ENCODE measurements around the gene STAT5A. TPM values are rescaled to one million over a fixed set of nuclear protein-coding genes. Genes with fewer than 3 reads are reported as not detected.
A peak's percentile ranks its signal among the peaks of the same experiment; 100 is the strongest.

Gene STAT5A
- total RNA-seq, 1 experiment from 2014 or later: 3.1 TPM

- no peak for DNase-seq
- BruUV-seq (replicated peaks): no TSS peak
- Mint-ChIP-seq H3K27me3 (ENCODE audit: unreplicated experiment) (peaks cover 31% of the 10 kb centered on the region), H3K27ac (ENCODE audit: unreplicated experiment) (no peak overlapping the region), H3K4me3 (ENCODE audit: low read depth, unreplicated experiment) (peak overlapping the region; percentile 23), H3K9me3 (ENCODE audit: low read depth, unreplicated experiment) (no peaks in the 10 kb centered on the region), H3K4me1 (ENCODE audit: low read depth, unreplicated experiment) (no peaks in the 10 kb centered on the region), H3K36me3 (ENCODE audit: insufficient read depth, unreplicated experiment) (peaks cover 8% of the 10 kb centered on the region)
- no peak for TF ChIP-seq CTCF (IDR thresholded peaks at IDR 0.05; ENCODE audit: unreplicated experiment)
- CTCF ChIA-PET: no interaction called here
- intact Hi-C loops (cut with micrococcal nuclease; ENCODE audit: unreplicated experiment): no loop called here
Observed at GRCh38 chr17:42289611-42290181, 1.4 kb downstream of the STAT5A start.

GRCh38 chr17:42290577-42290976 lies 2.3 kb downstream of the STAT5A start:
- intact Hi-C loops (cut with micrococcal nuclease; ENCODE audit: unreplicated experiment): no loop called here
- Mint-ChIP-seq H3K27ac (ENCODE audit: unreplicated experiment) (no peak overlapping the region), H3K36me3 (ENCODE audit: insufficient read depth, unreplicated experiment) (peaks cover 8% of the 10 kb centered on the region), H3K27me3 (ENCODE audit: unreplicated experiment) (peaks cover 40% of the 10 kb centered on the region), H3K4me1 (ENCODE audit: low read depth, unreplicated experiment) (no peaks in the 10 kb centered on the region), H3K4me3 (ENCODE audit: low read depth, unreplicated experiment) (no peak overlapping the region), H3K9me3 (ENCODE audit: low read depth, unreplicated experiment) (no peaks in the 10 kb centered on the region)
- CTCF ChIA-PET: no interaction called here
- no TSS peak for BruUV-seq (replicated peaks)
- DNase-seq: no peak
- no peak for TF ChIP-seq CTCF (IDR thresholded peaks at IDR 0.05; ENCODE audit: unreplicated experiment)

- no TSS peak for BruUV-seq (replicated peaks)
- Mint-ChIP-seq H3K4me1 (ENCODE audit: low read depth, unreplicated experiment) (no peaks in the 10 kb centered on the region), H3K27ac (ENCODE audit: unreplicated experiment) (no peak overlapping the region), H3K4me3 (ENCODE audit: low read depth, unreplicated experiment) (no peak overlapping the region), H3K36me3 (ENCODE audit: insufficient read depth, unreplicated experiment) (peaks cover 8% of the 10 kb centered on the region), H3K9me3 (ENCODE audit: low read depth, unreplicated experiment) (no peaks in the 10 kb centered on the region), H3K27me3 (ENCODE audit: unreplicated experiment) (peaks cover 45% of the 10 kb centered on the region)
- no peak for DNase-seq
- intact Hi-C loops (cut with micrococcal nuclease; ENCODE audit: unreplicated experiment): no loop called here
- CTCF ChIA-PET: no interaction called here
- TF ChIP-seq CTCF (IDR thresholded peaks at IDR 0.05; ENCODE audit: unreplicated experiment): no peak
Observed at GRCh38 chr17:42291129-42291528, 2.8 kb downstream of the STAT5A start.

GRCh38 chr17:42294469-42295398 lies 6.4 kb downstream of the STAT5A start:
- Mint-ChIP-seq H3K9me3 (ENCODE audit: low read depth, unreplicated experiment) (no peaks in the 10 kb centered on the region), H3K4me3 (ENCODE audit: low read depth, unreplicated experiment) (no peak overlapping the region), H3K27me3 (ENCODE audit: unreplicated experiment) (peaks cover 26% of the 10 kb centered on the region), H3K27ac (ENCODE audit: unreplicated experiment) (no peak overlapping the region), H3K4me1 (ENCODE audit: low read depth, unreplicated experiment) (no peaks in the 10 kb centered on the region), H3K36me3 (ENCODE audit: insufficient read depth, unreplicated experiment) (no peaks in the 10 kb centered on the region)
- CTCF ChIA-PET: interaction anchor here (0.6 kb wide), 2 partner anchors 35 to 311 kb away, joined by 4 to 5 read pairs; no protein-coding TSS in a partner anchor
- BruUV-seq (replicated peaks): no TSS peak
- DNase-seq: no peak
- intact Hi-C loops (cut with micrococcal nuclease; ENCODE audit: unreplicated experiment): no loop called here
- TF ChIP-seq CTCF (IDR thresholded peaks at IDR 0.05; ENCODE audit: unreplicated experiment): no peak
